CD4-positive, alpha-beta T cell (primary cell): ENCODE measurements around the gene MNDA. TPM values are rescaled to one million over a fixed set of nuclear protein-coding genes. Genes with fewer than 3 reads are reported as not detected.

Source experiments
- ATAC-seq: fragments of 200-7000 bp; cut with Tn5 transposase; one replicate; pipeline ENCODE4 v1.10.0; 2022; ENCODE audit warnings: mild to moderate bottlenecking; ENCODE audit not compliant: poor library complexity
- CTCF ChIA-PET: fragments of 350-600 bp; sonication (Branson Sonifier 250); formaldehyde crosslinking; loops from one replicate; lab custom pipeline; 2021; ENCODE audit warnings: antibody characterized with exemption, inconsistent platforms; lab: Charles Lee
- POLR2A ChIA-PET: fragments of 350-600 bp; sonication (Branson Sonifier 250); formaldehyde crosslinking; loops from one replicate; lab custom pipeline; 2021; ENCODE audit warnings: antibody characterized with exemption, inconsistent platforms; lab: Charles Lee
- DNase-seq, 14 experiments: peaks; one replicate each; pipeline ENCODE4 v3.0.0-alpha.2; 2013 to 2020; ENCODE audit warnings: mixed read lengths in 2 of 14
- H3K27ac ChIP-seq, 2 donors: one replicate each; pipeline versions ENCODE4 v1.5.1 to v1.7.0; 2013; ENCODE audit warnings: low read length in 2 of 2, low read depth in 1 of 2, mild to moderate bottlenecking in 1 of 2
- H3K27me3 ChIP-seq, 2 experiments: 1 replicate in 1 of 2; 2 replicates in 1 of 2; pipeline versions ENCODE4 v1.6.1 to v1.7.0; 2013; ENCODE audit warnings: low read length in 2 of 2, control low read depth in 1 of 2, mild to moderate bottlenecking in 1 of 2, moderate library complexity in 1 of 2; ENCODE audit not compliant: insufficient read depth in 2 of 2, control insufficient read depth in 1 of 2
- H3K36me3 ChIP-seq: one replicate; pipeline ENCODE4 v1.6.1; 2013; ENCODE audit warnings: low read length, control low read depth; ENCODE audit not compliant: insufficient read depth
- H3K4me1 ChIP-seq: one replicate; pipeline ENCODE4 v1.6.1; 2013; ENCODE audit warnings: low read length, control low read depth; ENCODE audit not compliant: insufficient read depth
- H3K4me3 ChIP-seq: one replicate; pipeline ENCODE4 v1.5.1; 2013; ENCODE audit warnings: mild to moderate bottlenecking, low read length, moderate library complexity
- H3K9me3 ChIP-seq, 2 experiments: 1 replicate in 1 of 2; 2 replicates in 1 of 2; pipeline versions ENCODE4 v1.6.1 to v1.7.0; 2013; ENCODE audit warnings: low read length in 2 of 2, mild to moderate bottlenecking in 2 of 2, control low read depth in 1 of 2, moderate library complexity in 1 of 2; ENCODE audit not compliant: control insufficient read depth in 1 of 2, insufficient read depth in 1 of 2
- H3K27ac Mint-ChIP-seq: one replicate; pipeline ENCODE4 v1.8.0; 2020; ENCODE audit warnings: mixed read lengths
- H3K27me3 Mint-ChIP-seq: one replicate; pipeline ENCODE4 v1.8.0; 2021; ENCODE audit warnings: mixed read lengths
- H3K36me3 Mint-ChIP-seq: one replicate; pipeline ENCODE4 v1.8.0; 2021; ENCODE audit warnings: low read depth, mixed read lengths
- H3K4me1 Mint-ChIP-seq: one replicate; pipeline ENCODE4 v1.8.0; 2021; ENCODE audit warnings: low read depth, mixed read lengths
- H3K4me3 Mint-ChIP-seq: one replicate; pipeline ENCODE4 v1.8.0; 2020; ENCODE audit warnings: mild to moderate bottlenecking, mixed read lengths
- H3K9me3 Mint-ChIP-seq: one replicate; pipeline ENCODE4 v1.8.0; 2020; ENCODE audit warnings: mixed read lengths
- CTCF ChIP-seq: fragments of 200-600 bp; IDR thresholded peaks from one replicate; pipeline ENCODE4 v1.8.0; 2022; ENCODE audit warnings: antibody characterized with exemption, mild to moderate bottlenecking
- intact Hi-C, 2 experiments: fragments of 100-400 bp; cut with DNase I in 1 of 2; cut with micrococcal nuclease in 1 of 2; formaldehyde crosslinking; loops; one replicate each; pipeline versions ENCODE4 v1.15.1 to v1.9.0; 2023 to 2025; cut with DNase I, micrococcal nuclease
- total RNA-seq, 174 experiments: library from RNA in 2 of 174; stranded (reverse) in 2 of 174; gene quantifications; one replicate each; pipeline ENCODE4 v1.2.3 and lab custom pipeline; 2021 to 2026

The MNDA gene
- total RNA-seq, 2 experiments from 2014 or later, result 0.88 to 1.1 TPM

GRCh38 chr1:158812336-158812735 is 18.8 kb upstream of the MNDA start:
- no peaks in the 10 kb centered on the region for H3K4me1 ChIP-seq
- no peak overlapping the region for H3K4me3 Mint-ChIP-seq
- no peaks in the 10 kb centered on the region for H3K27me3 Mint-ChIP-seq
- DNase-seq, result no peak
- no peak overlapping the region for H3K4me3 ChIP-seq
- TF ChIP-seq CTCF, result no peak
- no peaks in the 10 kb centered on the region for H3K4me1 Mint-ChIP-seq
- ChIA-PET CTCF (no interaction called here), POLR2A (no interaction called here)
- intact Hi-C loops, result no loop called here
- no peak overlapping the region for H3K27ac Mint-ChIP-seq
- H3K36me3 Mint-ChIP-seq, result no peaks in the 10 kb centered on the region
- no peaks in the 10 kb centered on the region for H3K9me3 Mint-ChIP-seq
- no peaks in the 10 kb centered on the region for H3K9me3 ChIP-seq
- ATAC-seq, result no peak
- H3K27ac ChIP-seq, result no peak overlapping the region
- no peaks in the 10 kb centered on the region for H3K27me3 ChIP-seq
- no peaks in the 10 kb centered on the region for H3K36me3 ChIP-seq

- no peaks in the 10 kb centered on the region for H3K36me3 Mint-ChIP-seq
- H3K27me3 Mint-ChIP-seq, result no peaks in the 10 kb centered on the region
- H3K36me3 ChIP-seq, result no peaks in the 10 kb centered on the region
- no peaks in the 10 kb centered on the region for H3K9me3 ChIP-seq
- DNase-seq (no peak), ATAC-seq (no peak)
- H3K27me3 ChIP-seq, result no peaks in the 10 kb centered on the region
- intact Hi-C loops, result no loop called here
- no peak overlapping the region for H3K27ac Mint-ChIP-seq
- H3K27ac ChIP-seq, result no peak overlapping the region
- H3K4me1 ChIP-seq, result no peaks in the 10 kb centered on the region
- peaks cover under 1% of the 10 kb centered on the region for H3K4me1 Mint-ChIP-seq
- no peak for TF ChIP-seq CTCF
- H3K4me3 ChIP-seq, result no peak overlapping the region
- no peak overlapping the region for H3K4me3 Mint-ChIP-seq
- POLR2A ChIA-PET, result no interaction called here
- no peaks in the 10 kb centered on the region for H3K9me3 Mint-ChIP-seq
- CTCF ChIA-PET, result no interaction called here
Measured at GRCh38 chr1:158813164-158813563, 18.0 kb upstream of the MNDA start.

GRCh38 chr1:158814970-158815369 is 16.2 kb upstream of the MNDA start:
- no peak for TF ChIP-seq CTCF
- ChIA-PET POLR2A (no interaction called here), CTCF (no interaction called here)
- H3K9me3 Mint-ChIP-seq, result no peaks in the 10 kb centered on the region
- intact Hi-C loops, result no loop called here
- no peak overlapping the region for H3K27ac Mint-ChIP-seq
- Histone ChIP-seq H3K27ac (no peak overlapping the region), H3K4me1 (peaks cover 7% of the 10 kb centered on the region), H3K9me3 (no peaks in the 10 kb centered on the region), H3K4me3 (no peak overlapping the region), H3K27me3 (no peaks in the 10 kb centered on the region), H3K36me3 (no peaks in the 10 kb centered on the region)
- H3K36me3 Mint-ChIP-seq, result no peaks in the 10 kb centered on the region
- peaks cover 17% of the 10 kb centered on the region for H3K4me1 Mint-ChIP-seq
- no peak overlapping the region for H3K4me3 Mint-ChIP-seq
- DNase-seq (no peak), ATAC-seq (no peak)
- H3K27me3 Mint-ChIP-seq, result no peaks in the 10 kb centered on the region
